ENCODE results near the gene SLC15A4.

- TF ChIP-seq ZKSCAN1 (IDR thresholded peaks at IDR 0.05; ENCODE audit: low read depth, low read length) = no peak
- no peak for TF ChIP-seq ZNF311 (CRISPR knock-in tag; IDR thresholded peaks at IDR 0.05)
- no peak for TF ChIP-seq RBM22 (IDR thresholded peaks at IDR 0.05; ENCODE audit: low read depth, low read length, poor library complexity, severe bottlenecking)
- TF ChIP-seq MAX (CRISPR knock-in tag; IDR thresholded peaks at IDR 0.05) = no peak
- no peak for TF ChIP-seq SMAD1 (IDR thresholded peaks at IDR 0.05; ENCODE audit: low read depth, low read length, partially characterized antibody)
- no peak for TF ChIP-seq SLC30A9 (CRISPR knock-in tag; IDR thresholded peaks at IDR 0.05)
- TF ChIP-seq SIN3B (IDR thresholded peaks at IDR 0.05; ENCODE audit: low read depth) = no peak
- no peak for TF ChIP-seq ZNF12 (CRISPR knock-in tag; IDR thresholded peaks at IDR 0.05)
- no peak for TF ChIP-seq ZNF354B (CRISPR knock-in tag; IDR thresholded peaks at IDR 0.05)
These were observed 7.2 kb downstream of the SLC15A4 start for GRCh38 chr12:128816643-128816920.
